H1 (cell line): ENCODE data around the gene RASGEF1C. TPM values are rescaled to one million over a fixed set of nuclear protein-coding genes. Genes with fewer than 3 reads are reported as not detected.

Experiments used
- CTCF ChIA-PET: fragments of 300-600 bp; sonication (Branson Sonifier 250); formaldehyde crosslinking; loops from one replicate; lab custom pipeline; 2021; ENCODE audit not compliant: partially characterized antibody; lab: Charles Lee
- POLR2A ChIA-PET: fragments of 300-600 bp; sonication (Branson Sonifier 250); formaldehyde crosslinking; loops from one replicate; lab custom pipeline; 2021; ENCODE audit warnings: inconsistent platforms; ENCODE audit not compliant: partially characterized antibody; lab: Charles Lee
- DNase-seq, 2 experiments: peaks; one replicate each; pipeline versions ENCODE4 v3.0.0 to v3.0.0-alpha.2; 2010 to 2022; ENCODE audit warnings: low spot score in 2 of 2, low read depth in 1 of 2, mixed read lengths in 1 of 2
- FAIRE-seq: peaks from 2 replicates; lab custom pipeline; 2011; peaks lifted over from hg19 to GRCh38; lab: Jason Lieb, UNC
- H2AFZ ChIP-seq: 2 replicates; pipeline ENCODE4 v1.8.1; 2012; ENCODE audit warnings: low read length, inconsistent platforms
- H2AK5ac ChIP-seq: 2 replicates; pipeline ENCODE4 v1.6.1; 2013; ENCODE audit warnings: low read depth, low read length
- H2BK120ac ChIP-seq: replicated peaks from 2 replicates; pipeline ENCODE3; 2013; ENCODE audit warnings: low read depth, low read length, inconsistent platforms
- H2BK12ac ChIP-seq: 2 replicates; pipeline ENCODE4 v1.6.1; 2013; ENCODE audit warnings: low read depth, low read length
- H2BK15ac ChIP-seq: 2 replicates; pipeline ENCODE4 v1.6.1; 2013; ENCODE audit warnings: low read length
- H2BK20ac ChIP-seq: 2 replicates; pipeline ENCODE4 v1.6.1; 2013; ENCODE audit warnings: low read length
- H2BK5ac ChIP-seq: 2 replicates; pipeline ENCODE4 v1.6.1; 2013; ENCODE audit warnings: low read depth, low read length
- H3K14ac ChIP-seq: 2 replicates; pipeline ENCODE4 v1.6.1; 2013; ENCODE audit warnings: inconsistent platforms; ENCODE audit not compliant: insufficient read length
- H3K18ac ChIP-seq: 2 replicates; pipeline ENCODE4 v1.6.1; 2013; ENCODE audit warnings: low read length; ENCODE audit errors: extremely low read depth
- H3K23ac ChIP-seq: 2 replicates; pipeline ENCODE4 v1.6.1; 2013; ENCODE audit warnings: inconsistent platforms; ENCODE audit not compliant: insufficient read length
- H3K23me2 ChIP-seq: 2 replicates; pipeline ENCODE4 v1.6.1; 2013; ENCODE audit warnings: low read depth, low read length
- H3K27ac ChIP-seq: 2 replicates; pipeline ENCODE4 v1.6.1; 2011; ENCODE audit warnings: low read depth, low read length, inconsistent platforms
- H3K27me3 ChIP-seq, 4 experiments: replicated peaks in 1 of 4; 1 replicate in 1 of 4; 2 replicates in 3 of 4; pipeline versions ENCODE4 v1.6.1 to v1.8.1; 2011 to 2013; ENCODE audit warnings: low read length in 3 of 4, mild to moderate bottlenecking in 3 of 4, inconsistent platforms in 2 of 4, mixed read lengths in 2 of 4, moderate library complexity in 1 of 4; ENCODE audit not compliant: control insufficient read depth in 3 of 4, insufficient read depth in 3 of 4; ENCODE audit errors: extremely low read depth in 1 of 4
- H3K36me3 ChIP-seq, 4 experiments: 2 replicates each; pipeline versions ENCODE4 v1.6.1 to v1.8.1; 2011 to 2013; ENCODE audit warnings: mild to moderate bottlenecking in 4 of 4, low read length in 3 of 4, moderate library complexity in 2 of 4, control low read depth in 1 of 4, inconsistent platforms in 1 of 4; ENCODE audit not compliant: insufficient read depth in 4 of 4, control insufficient read depth in 2 of 4
- H3K4ac ChIP-seq: replicated peaks from 2 replicates; pipeline ENCODE3; 2013; ENCODE audit warnings: low read length, low read depth, mixed read lengths, inconsistent platforms; ENCODE audit not compliant: insufficient read length
- H3K4me1 ChIP-seq, 4 experiments: replicated peaks in 1 of 4; 1 replicate in 1 of 4; 2 replicates in 3 of 4; pipeline versions ENCODE4 v1.6.1 to v1.8.1; 2011 to 2013; ENCODE audit warnings: low read length in 3 of 4, inconsistent platforms in 2 of 4, mixed read lengths in 1 of 4; ENCODE audit not compliant: insufficient read depth in 4 of 4, control insufficient read depth in 3 of 4
- H3K4me2 ChIP-seq, 2 experiments: 2 replicates each; pipeline versions ENCODE4 v1.6.1 to v1.8.1; 2011 to 2013; ENCODE audit warnings: low read depth in 2 of 2, low read length in 2 of 2, control low read depth in 1 of 2, inconsistent platforms in 1 of 2, mild to moderate bottlenecking in 1 of 2; ENCODE audit not compliant: insufficient read depth in 1 of 2
- H3K4me3 ChIP-seq, 4 experiments: fragments of 200-600, 300-600 bp in 1 of 4; sonication (generic), shearing (Covaris generic), sonication (Bioruptor Twin) in 1 of 4; 2 replicates each; pipeline versions ENCODE4 v1.5.1 to v1.8.1; 2011 to 2016; ENCODE audit warnings: low read length in 4 of 4, low read depth in 3 of 4, control low read depth in 2 of 4, inconsistent platforms in 2 of 4, mild to moderate bottlenecking in 2 of 4, mixed read lengths in 1 of 4, moderate library complexity in 1 of 4; ENCODE audit not compliant: insufficient read depth in 2 of 4; ENCODE audit errors: extremely low read depth in 1 of 4
- H3K56ac ChIP-seq: replicated peaks from 2 replicates; pipeline ENCODE3; 2013; ENCODE audit warnings: low read depth, mild to moderate bottlenecking, mixed read lengths, low read length, inconsistent platforms; ENCODE audit not compliant: insufficient read length
- H3K79me1 ChIP-seq: 2 replicates; pipeline ENCODE4 v1.6.1; 2013; ENCODE audit warnings: low read depth, low read length, control low read depth
- H3K79me2 ChIP-seq, 2 experiments: 2 replicates each; pipeline versions ENCODE4 v1.6.1 to v1.8.1; 2012 to 2013; ENCODE audit warnings: low read length in 2 of 2, mild to moderate bottlenecking in 2 of 2, inconsistent platforms in 1 of 2; ENCODE audit not compliant: insufficient read depth in 2 of 2, control insufficient read depth in 1 of 2
- H3K9ac ChIP-seq, 4 experiments: replicated peaks in 1 of 4; 1 replicate in 1 of 4; 2 replicates in 3 of 4; pipeline versions ENCODE4 v1.6.1 to v1.8.1; 2011 to 2013; ENCODE audit warnings: low read depth in 3 of 4, low read length in 3 of 4, control low read depth in 2 of 4, mild to moderate bottlenecking in 2 of 4, moderate library complexity in 2 of 4, inconsistent platforms in 1 of 4; ENCODE audit errors: extremely low read depth in 1 of 4
- H3K9me3 ChIP-seq, 2 experiments: 2 replicates each; pipeline versions ENCODE4 v1.6.1 to v1.8.1; 2012 to 2013; ENCODE audit warnings: mild to moderate bottlenecking in 2 of 2, moderate library complexity in 2 of 2, control low read depth in 1 of 2, inconsistent platforms in 1 of 2, low read depth in 1 of 2, low read length in 1 of 2, mixed read lengths in 1 of 2; ENCODE audit not compliant: insufficient read depth in 2 of 2
- H4K20me1 ChIP-seq, 2 experiments: replicated peaks in 1 of 2; 2 replicates each; pipeline versions ENCODE3 to v1.8.1; 2011 to 2013; ENCODE audit warnings: inconsistent platforms in 2 of 2, low read length in 2 of 2, mild to moderate bottlenecking in 1 of 2; ENCODE audit not compliant: insufficient read depth in 2 of 2, control insufficient read depth in 1 of 2
- H4K5ac ChIP-seq: 2 replicates; pipeline ENCODE4 v1.6.1; 2013; ENCODE audit warnings: low read length, low read depth, mixed read lengths, inconsistent platforms; ENCODE audit not compliant: insufficient read length
- H4K8ac ChIP-seq: 2 replicates; pipeline ENCODE4 v1.8.0; 2013; ENCODE audit warnings: mild to moderate bottlenecking, moderate library complexity, low read length, inconsistent platforms; ENCODE audit not compliant: insufficient read depth; ENCODE audit errors: extremely low read depth
- H4K91ac ChIP-seq: replicated peaks from 2 replicates; pipeline ENCODE3; 2013; ENCODE audit warnings: low read length, mixed read lengths, inconsistent platforms; ENCODE audit not compliant: insufficient read length
- BACH1 ChIP-seq: IDR thresholded peaks from 2 replicates; pipeline ENCODE4 v1.6.1; 2012; ENCODE audit warnings: low read length, improper control_type of control experiment
- CEBPB ChIP-seq: IDR thresholded peaks from 2 replicates; pipeline ENCODE4 v1.6.1; 2012; ENCODE audit warnings: low read depth, low read length
- EZH2 ChIP-seq: fragments of 200-600 bp; sonication (generic); IDR thresholded peaks from 2 replicates; pipeline ENCODE4 v1.7.1; 2012; ENCODE audit warnings: low read depth, mild to moderate bottlenecking, moderate library complexity, low read length, inconsistent platforms; ENCODE audit not compliant: severe bottlenecking
- FOSL1 ChIP-seq: IDR thresholded peaks from 2 replicates; pipeline ENCODE4 v1.6.1; 2011; ENCODE audit warnings: mild to moderate bottlenecking, low read depth, low read length, moderate library complexity; ENCODE audit not compliant: insufficient read depth
- RNF2 ChIP-seq: fragments of 200-900, 300-1000 bp; sonication (generic); IDR thresholded peaks from 2 replicates; pipeline ENCODE4 v1.7.1; 2016; ENCODE audit warnings: borderline replicate concordance, low read depth, mild to moderate bottlenecking, antibody characterized with exemption, low read length; ENCODE audit not compliant: poor library complexity, severe bottlenecking; ENCODE audit errors: missing control alignments
- SIN3A ChIP-seq, 2 experiments: IDR thresholded peaks in 1 of 2; conservative IDR thresholded peaks in 1 of 2; 2 replicates each; pipeline ENCODE4 v1.6.1; 2011 to 2012; ENCODE audit warnings: low read length in 2 of 2, improper control_type of control experiment in 1 of 2, low read depth in 1 of 2, mild to moderate bottlenecking in 1 of 2
- SIX5 ChIP-seq: IDR thresholded peaks from 2 replicates; pipeline ENCODE4 v1.6.1; 2011; ENCODE audit warnings: mild to moderate bottlenecking, low read depth, low read length
- TAF7 ChIP-seq: optimal IDR thresholded peaks from 2 replicates; pipeline ENCODE3; 2011; ENCODE audit warnings: low read depth, mild to moderate bottlenecking, inconsistent platforms, low read length, moderate library complexity, borderline replicate concordance
- WGBS, 2 experiments: shearing (Covaris generic) in 1 of 2; methylation state at CpG; one replicate each; pipeline versions ENCODE4 v1.1.6 to v1.1.7; 2013 to 2015; ENCODE audit warnings: low lambda C conversion rate in 2 of 2, mixed read lengths in 2 of 2, inconsistent platforms in 1 of 2, low coverage in 1 of 2, missing lambda C conversion rate in 1 of 2; ENCODE audit not compliant: insufficient replicate concordance in 2 of 2, insufficient coverage in 1 of 2, insufficient read length in 1 of 2; ENCODE audit errors: extremely low coverage in 1 of 2, missing lambda C conversion rate in 1 of 2; 5-methylcytosine and 5-hydroxymethylcytosine counted together
- polyA plus RNA-seq, 7 experiments: library from polyadenylated mRNA; depleted of rRNA in 3 of 7; stranded (reverse) in 5 of 7; unstranded in 2 of 7; fragments of >200 nt in 5 of 7; fragments of 200-250 nt in 2 of 7; gene quantifications; 1 replicate in 5 of 7; 2 replicates in 1 of 7; 4 replicates in 1 of 7; pipeline versions ENCODE4 v1.2.1 to v1.2.3, GENCODE V29; 2011 to 2013; ENCODE audit warnings: missing spikeins in 2 of 7, mixed read lengths in 2 of 7
- total RNA-seq: library from RNA; stranded (reverse); fragmentation: NEBNext Ultra II Directional; extraction: Animal tissue kit (Norgen Biotek cat#: 25700); gene quantifications from 2 replicates; pipeline ENCODE4 v1.2.1, GENCODE V29; 2021
- TF ChIP-seq, protein P1 (sequence below): IDR thresholded peaks from 2 replicates; pipeline ENCODE4 v1.6.1; 2011; ENCODE audit warnings: low read depth, mild to moderate bottlenecking, low read length; ENCODE audit not compliant: insufficient read depth
- TF ChIP-seq, protein P2 (sequence below): IDR thresholded peaks from 2 replicates; pipeline ENCODE4 v1.6.1; 2012; ENCODE audit warnings: low read length, inconsistent platforms

RASGEF1C gene
- total and polyA plus RNA-seq, 2 of the 8 experiments (the other 6 are each of a cell fraction or from before 2014, with no cell fraction given): 0.26 to 0.61 TPM

DNA sequence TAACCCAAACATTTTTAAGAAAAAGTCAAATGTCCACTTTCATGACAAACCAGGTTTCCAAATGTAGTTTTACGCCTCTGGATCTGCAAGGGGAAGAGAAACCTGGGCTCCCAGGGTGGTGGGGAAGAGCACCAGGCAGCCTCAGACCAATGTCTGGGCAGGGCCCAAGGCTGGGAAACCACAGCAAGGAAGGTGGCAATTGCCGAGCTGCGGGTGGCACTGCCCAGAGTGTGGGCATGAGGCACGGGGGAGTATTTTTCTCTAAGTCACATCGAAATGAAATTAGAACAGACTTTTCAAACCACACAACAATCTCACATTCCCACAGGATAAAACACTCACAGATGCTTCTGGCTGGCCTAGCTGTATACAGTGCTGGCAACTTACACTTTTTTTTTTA lies 32.6 kb upstream of the RASGEF1C start:
- Histone ChIP-seq H2BK12ac (no peak overlapping the region), H2BK15ac (no peak overlapping the region), H3K27me3 (no peaks in the 10 kb centered on the region), H3K18ac (no peak overlapping the region), H4K5ac (no peak overlapping the region), H3K4me3 (no peak overlapping the region), H3K23ac (no peak overlapping the region), H3K4me1 (no peaks in the 10 kb centered on the region), H3K79me1 (no peaks in the 10 kb centered on the region), H2BK5ac (no peak overlapping the region), H4K91ac (no peak overlapping the region), H2AFZ (no peak overlapping the region), H2BK120ac (no peak overlapping the region), H4K20me1 (no peaks in the 10 kb centered on the region), H4K8ac (no peak overlapping the region), H3K14ac (no peak overlapping the region), H3K4ac (no peak overlapping the region), H2AK5ac (no peak overlapping the region), H3K27ac (no peak overlapping the region), H2BK20ac (no peak overlapping the region), H3K9me3 (no peaks in the 10 kb centered on the region), H3K9ac (no peak overlapping the region), H3K79me2 (no peaks in the 10 kb centered on the region), H3K4me2 (no peak overlapping the region), H3K36me3 (peaks cover 5 to 37% (median 8%) of the 10 kb centered on the region in 4 experiments; a peak in 7 of 8 replicates), H3K23me2 (no peaks in the 10 kb centered on the region), H3K56ac (no peak overlapping the region)
- DNase-seq: no peak
- no peak for FAIRE-seq
- 93% methylated on average over 5 of the region's 5 CpGs; no CpG with 5 or more reads in 1 of the 2 experiments for WGBS, 2 experiments
- ChIA-PET CTCF (no interaction called here), POLR2A (no interaction called here)
- TF ChIP-seq BACH1: no peak
- TF ChIP-seq SIN3A (conservative IDR thresholded peaks at IDR 0.05 in 1 of 2, IDR thresholded peaks at IDR 0.05 in 1 of 2; ENCODE audit: low read depth in 1 of 2, low read length in 2 of 2): no peak
- TF ChIP-seq, protein P1, sequence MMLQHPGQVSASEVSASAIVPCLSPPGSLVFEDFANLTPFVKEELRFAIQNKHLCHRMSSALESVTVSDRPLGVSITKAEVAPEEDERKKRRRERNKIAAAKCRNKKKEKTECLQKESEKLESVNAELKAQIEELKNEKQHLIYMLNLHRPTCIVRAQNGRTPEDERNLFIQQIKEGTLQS: no peak
- TF ChIP-seq FOSL1: no peak
- TF ChIP-seq CEBPB: no peak
- TF ChIP-seq TAF7: no peak
- no peak for TF ChIP-seq RNF2
- TF ChIP-seq SIX5: no peak
- TF ChIP-seq, protein P2, sequence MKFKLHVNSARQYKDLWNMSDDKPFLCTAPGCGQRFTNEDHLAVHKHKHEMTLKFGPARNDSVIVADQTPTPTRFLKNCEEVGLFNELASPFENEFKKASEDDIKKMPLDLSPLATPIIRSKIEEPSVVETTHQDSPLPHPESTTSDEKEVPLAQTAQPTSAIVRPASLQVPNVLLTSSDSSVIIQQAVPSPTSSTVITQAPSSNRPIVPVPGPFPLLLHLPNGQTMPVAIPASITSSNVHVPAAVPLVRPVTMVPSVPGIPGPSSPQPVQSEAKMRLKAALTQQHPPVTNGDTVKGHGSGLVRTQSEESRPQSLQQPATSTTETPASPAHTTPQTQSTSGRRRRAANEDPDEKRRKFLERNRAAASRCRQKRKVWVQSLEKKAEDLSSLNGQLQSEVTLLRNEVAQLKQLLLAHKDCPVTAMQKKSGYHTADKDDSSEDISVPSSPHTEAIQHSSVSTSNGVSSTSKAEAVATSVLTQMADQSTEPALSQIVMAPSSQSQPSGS: no peak
- TF ChIP-seq EZH2: no peak
